NCI-H524 (cell line): ENCODE results near the gene DAB2IP.

Experiments
- DNase-seq, 2 experiments: peaks; one replicate each; lab custom pipeline; 2025; lab: John Stamatoyannopoulos, UW

Gene DAB2IP

DNA sequence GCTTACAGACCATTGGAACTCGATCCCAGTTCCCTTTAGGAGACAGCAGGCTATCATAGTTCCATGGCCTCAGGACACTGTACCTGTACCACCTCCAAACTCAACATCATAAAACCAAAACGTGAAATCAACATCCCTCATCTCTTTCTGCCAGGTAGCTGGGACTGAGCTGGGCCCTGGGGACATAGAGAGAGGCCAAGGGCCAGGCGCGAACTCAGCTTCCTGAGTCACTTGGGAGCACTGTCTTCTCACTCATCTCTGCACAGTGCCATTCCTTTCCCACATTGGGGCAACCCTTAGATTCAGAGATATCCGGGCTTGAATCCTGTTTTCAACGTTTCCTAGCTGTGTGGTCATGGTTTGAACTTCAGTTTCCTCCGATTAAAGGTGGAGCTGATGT is 12.2 kb downstream of the DAB2IP start:
- no peak for DNase-seq

- DNase-seq, result no peak
These were observed 14.9 kb downstream of the DAB2IP start for GRCh38 chr9:121666294-121666693.

DNA sequence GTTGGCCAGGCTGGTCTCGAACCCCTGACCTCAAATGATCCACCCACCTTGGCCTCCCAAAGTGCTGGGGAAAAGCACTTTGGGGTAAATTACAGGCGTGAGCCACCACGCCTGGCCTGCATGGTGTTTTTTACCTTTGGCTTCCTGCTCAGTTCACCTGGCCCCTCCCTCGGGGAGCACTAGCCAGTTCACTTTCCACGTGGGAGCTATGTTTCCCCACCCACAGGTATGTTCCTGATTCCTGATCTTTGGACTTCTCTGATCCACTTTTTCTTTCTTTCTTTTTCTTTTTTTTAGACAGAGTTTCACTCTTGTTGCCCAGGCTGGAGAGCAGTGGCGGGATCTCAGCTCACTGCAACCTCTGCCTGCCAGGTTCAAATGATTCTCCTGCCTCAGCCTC is 15.8 kb downstream of the DAB2IP start:
- DNase-seq, result no peak

GRCh38 chr9:121667890-121668289 is 16.5 kb downstream of the DAB2IP start:
- no peak for DNase-seq

- no peak for DNase-seq
These were observed 19.0 kb downstream of the DAB2IP start for GRCh38 chr9:121670431-121670830.

DNA sequence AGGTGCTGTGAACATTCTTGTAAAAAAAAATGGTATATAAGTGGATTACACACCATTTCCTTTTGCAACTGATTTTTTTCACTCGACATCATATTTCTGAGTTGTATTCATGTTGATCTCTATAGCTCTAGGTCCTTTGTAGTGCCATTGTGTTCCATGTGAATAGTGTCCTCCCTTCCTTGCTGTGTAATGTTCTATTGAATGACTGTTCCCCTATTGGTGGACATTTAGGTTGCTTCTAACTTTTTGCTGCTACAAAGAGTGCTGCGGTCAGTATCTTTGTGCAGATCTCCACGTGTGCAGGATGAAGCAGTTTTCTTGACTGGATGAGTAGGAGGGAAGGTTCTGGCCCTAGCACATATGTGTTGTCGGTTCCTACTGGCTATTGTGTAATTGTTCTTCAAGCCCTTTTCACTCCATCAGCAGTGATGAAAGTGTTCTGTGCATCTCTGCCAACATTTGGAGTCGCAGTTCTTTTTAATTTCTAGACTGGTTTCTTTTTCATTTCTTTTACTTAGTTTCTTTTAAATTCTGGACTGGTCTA is 20.2 kb downstream of the DAB2IP start:
- DNase-seq, result no peak

DNA sequence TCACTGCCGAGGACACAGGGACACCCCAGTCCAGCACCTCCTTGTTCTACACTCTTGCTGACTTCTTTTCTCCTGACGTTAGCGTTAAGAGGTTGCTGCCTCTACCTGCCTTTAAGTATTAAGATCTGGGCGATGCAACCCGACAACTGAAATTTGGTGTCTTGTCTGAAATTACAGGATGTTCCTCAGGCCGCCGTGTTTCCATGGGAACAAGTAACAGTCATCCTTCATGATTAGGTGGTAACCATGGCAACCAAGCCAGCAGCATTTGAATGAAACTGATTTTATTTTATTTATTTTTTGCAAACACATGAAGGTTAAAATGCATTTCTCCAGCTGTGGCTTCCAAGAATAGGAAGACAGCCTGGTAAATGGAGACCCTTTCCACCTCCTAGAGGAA is 20.8 kb downstream of the DAB2IP start:
- DNase-seq, result no peak

DNA sequence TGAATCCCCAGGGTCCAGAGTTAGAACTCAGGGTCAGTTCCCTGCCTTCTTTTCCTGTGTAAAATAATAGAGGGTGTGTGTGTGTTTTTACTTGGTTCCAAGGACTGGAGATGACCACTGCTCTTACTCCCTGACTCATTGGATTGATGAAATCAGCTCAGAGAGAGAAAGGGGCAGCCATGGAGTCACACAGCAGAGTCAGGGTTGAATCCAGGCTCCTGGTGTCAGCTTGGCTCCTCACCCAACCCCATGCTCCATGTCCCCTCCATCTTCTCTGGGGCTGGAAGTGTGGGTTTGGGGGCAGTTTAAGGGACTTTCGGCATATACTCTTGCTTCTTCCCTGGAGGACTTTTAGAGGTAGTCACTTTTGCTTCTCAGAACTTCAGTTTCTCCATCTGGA is 21.6 kb downstream of the DAB2IP start:
- no peak for DNase-seq

GRCh38 chr9:121673576-121673975 is 22.1 kb downstream of the DAB2IP start:
- no peak for DNase-seq

DNA sequence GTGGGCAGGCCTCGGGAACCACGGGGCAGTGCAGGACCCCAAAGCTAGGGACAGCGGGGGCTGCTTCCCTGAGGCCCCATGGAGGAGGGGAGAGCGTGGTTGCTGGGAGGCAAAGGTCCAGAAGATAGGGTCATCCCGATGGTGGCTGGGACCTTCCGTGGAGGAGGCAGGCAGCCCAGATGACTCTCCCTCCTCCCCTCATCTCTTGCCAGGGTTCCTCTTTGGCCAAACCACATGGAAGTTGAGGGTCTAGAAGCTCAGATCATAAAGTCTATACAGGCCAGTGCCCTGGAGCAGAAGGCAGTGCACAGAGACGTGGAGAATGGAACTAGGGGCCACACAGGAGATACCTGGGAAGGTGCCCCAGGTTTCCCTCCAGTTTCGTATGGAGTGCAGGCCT is 22.6 kb downstream of the DAB2IP start:
- DNase-seq, result no peak

- no peak for DNase-seq
These were observed 23.5 kb downstream of the DAB2IP start for GRCh38 chr9:121674952-121675351.

GRCh38 chr9:121675381-121675780 is 23.9 kb downstream of the DAB2IP start:
- DNase-seq, result no peak

GRCh38 chr9:121675969-121676822 is 24.8 kb downstream of the DAB2IP start:
- no peak for DNase-seq

GRCh38 chr9:121676926-121677325 is 25.5 kb downstream of the DAB2IP start:
- DNase-seq, result no peak

DNA sequence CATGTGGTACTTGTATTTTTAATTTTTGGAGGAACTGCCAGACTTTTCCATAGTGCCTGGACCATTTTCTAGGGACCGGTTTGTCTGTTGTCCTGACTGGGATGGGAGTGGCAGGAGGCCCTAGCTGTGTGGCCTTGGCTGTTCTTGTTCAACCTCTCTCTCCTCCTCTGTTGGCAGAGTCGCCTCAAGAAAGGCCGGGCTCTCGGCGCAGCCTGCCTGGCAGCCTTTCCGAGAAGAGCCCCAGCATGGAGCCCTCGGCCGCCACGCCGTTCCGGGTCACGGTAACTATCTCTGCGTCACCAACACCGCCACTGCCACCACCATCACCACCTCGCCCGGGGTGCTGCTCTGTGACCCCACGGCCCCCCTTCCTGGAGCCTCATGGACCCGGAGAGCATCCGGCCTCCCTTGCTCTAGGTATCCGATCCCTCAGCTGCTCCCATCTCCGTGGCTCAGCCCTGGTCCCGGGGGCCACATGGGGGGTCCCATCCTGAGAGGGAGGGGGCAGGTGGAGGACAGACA is 27.1 kb downstream of the DAB2IP start:
- no peak for DNase-seq

- DNase-seq, result no peak
These were observed 28.6 kb downstream of the DAB2IP start for GRCh38 chr9:121679901-121680635.

DNA sequence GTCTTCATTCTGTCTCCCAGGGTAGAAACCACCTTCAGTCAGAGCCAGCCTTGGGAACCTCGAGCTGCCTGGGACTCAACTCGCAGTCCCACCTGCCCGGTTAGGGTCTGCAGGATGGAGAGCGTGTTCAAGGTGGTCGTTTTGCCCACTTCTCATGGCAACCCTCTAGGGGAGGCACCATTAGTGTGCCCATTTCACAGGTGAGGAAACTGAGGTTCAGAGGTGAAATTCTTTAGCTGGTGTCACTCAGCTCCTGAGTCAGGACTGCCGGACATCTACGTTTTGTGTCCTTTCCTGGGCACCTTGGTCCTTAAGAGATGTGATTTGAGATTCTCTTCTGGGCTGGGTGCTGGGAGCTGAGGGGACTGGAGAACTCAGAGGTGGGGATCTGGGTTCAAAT is 30.0 kb downstream of the DAB2IP start:
- DNase-seq, result no peak

GRCh38 chr9:121682201-121682600 is 30.8 kb downstream of the DAB2IP start:
- DNase-seq, result no peak

DNA sequence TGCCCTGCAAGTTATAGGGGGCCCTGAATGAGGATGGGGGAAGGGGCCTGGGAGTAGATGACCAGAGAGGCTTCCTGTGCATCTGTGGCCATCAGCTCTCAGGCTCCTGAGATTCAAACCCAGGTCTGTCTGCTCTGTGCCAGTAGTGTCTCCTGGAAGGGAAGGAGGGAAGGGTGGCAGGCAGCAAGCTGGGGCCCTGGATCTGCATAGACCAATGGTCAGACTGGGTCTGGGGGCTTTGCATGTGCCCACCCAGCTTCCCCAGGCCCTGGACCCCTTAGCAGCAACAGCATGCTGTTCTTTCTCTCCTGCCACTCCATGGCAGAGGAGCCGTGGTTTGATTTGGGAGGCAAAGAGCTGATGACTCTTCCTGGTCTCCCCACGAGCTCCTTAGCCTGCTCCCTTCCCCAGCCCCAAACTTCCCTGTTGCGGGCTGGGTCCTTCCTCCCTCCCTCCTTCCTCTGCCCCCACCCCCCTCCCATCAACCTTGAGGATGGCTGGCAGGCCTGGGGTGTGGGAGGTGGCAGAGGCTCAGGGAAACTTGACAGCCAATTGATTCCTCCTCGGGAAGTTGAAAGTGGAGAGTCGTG is 31.6 kb downstream of the DAB2IP start:
- DNase-seq, result no peak

DNA sequence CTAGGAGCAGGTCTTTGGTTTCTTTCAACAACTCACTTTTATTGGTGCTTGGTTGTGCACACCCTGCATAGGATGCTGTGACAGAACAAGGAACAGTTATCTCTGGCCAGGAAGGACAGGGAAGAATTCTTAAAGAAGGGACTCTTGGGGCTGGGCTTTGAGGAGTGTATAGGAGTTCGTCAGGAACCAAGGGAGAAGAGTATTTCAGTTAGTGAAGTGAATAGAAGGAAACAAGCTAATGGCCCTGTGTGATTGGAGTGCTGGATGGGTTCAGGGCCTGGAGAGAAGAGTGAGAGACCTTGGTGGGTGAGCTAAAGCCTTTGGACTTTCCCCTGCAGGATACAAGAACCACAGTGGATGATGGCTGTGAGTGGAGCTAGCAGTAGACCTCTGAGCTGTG is 32.2 kb downstream of the DAB2IP start:
- DNase-seq, result no peak

DNA sequence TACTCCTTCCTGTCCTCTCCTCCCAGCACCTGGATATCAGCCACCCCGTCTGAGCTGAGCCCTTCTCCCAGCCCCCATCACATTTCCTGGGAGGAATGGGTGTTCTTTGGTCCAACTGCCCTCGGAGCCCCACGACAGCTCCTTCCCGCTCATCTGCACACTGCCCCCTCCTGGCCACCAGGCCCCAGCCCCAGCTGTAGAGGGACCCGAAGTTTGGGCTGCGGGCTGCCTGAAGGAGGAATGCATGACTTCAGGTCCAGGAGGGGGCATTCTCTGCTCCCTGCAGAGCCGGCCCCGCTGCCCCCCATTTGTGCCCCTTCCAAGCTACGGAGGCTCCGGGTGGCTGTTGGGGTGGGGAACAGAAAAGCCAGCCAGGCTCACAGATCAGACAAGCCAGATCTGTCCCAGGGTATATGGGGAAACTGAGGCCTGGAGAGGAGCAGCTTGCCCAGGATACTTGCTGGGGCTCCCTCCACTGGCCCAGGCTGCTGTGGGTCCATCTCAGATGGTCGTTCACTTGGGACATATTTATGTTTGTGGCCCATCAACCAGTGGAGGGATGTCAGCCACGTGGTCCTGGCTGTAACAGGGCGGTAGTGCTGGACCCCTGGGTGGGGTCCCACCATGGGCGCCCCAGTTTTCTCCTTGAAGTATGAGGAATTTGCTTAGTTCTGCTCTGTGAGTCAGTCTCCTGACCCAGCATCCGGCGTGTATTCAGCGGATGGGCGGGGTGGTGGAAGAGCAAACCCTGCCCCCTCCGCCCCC is 33.1 kb downstream of the DAB2IP start:
- DNase-seq, result peak in 1 of 2 experiments; percentile 34
